ENCODE measurements around the gene POLR3E. TPM values are rescaled to one million over a fixed set of nuclear protein-coding genes. Genes with fewer than 3 reads are reported as not detected.
"Not testable (repeated sequence)": the region's sequence is repeated elsewhere in the genome, so short reads cannot be mapped to it uniquely, and the experiment has no call there.

Gene POLR3E
- total RNA-seq, 1 experiment from 2014 or later = 62.8 TPM

DNA sequence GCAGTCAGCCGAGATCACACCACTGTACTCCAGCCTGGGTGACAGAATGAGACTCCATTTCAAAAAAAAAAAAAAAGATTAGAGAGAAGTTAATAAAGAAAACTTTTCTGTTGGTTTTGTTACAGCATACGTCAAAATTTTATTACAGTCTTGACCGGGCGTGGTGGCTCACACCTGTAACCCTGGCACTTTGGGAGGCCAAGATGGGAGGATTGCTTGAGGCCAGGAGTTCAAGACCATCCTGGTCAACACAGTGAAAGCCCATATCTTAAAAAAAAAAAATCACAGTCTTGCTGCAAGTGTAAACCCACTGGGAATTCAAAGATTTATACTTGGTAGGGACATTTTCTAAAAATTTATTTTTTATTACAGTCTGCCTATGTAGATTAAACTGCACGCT, 6.2 kb upstream of the POLR3E start:
- no peak for DNase-seq (ENCODE audit: extremely low read depth, low read depth)

DNA sequence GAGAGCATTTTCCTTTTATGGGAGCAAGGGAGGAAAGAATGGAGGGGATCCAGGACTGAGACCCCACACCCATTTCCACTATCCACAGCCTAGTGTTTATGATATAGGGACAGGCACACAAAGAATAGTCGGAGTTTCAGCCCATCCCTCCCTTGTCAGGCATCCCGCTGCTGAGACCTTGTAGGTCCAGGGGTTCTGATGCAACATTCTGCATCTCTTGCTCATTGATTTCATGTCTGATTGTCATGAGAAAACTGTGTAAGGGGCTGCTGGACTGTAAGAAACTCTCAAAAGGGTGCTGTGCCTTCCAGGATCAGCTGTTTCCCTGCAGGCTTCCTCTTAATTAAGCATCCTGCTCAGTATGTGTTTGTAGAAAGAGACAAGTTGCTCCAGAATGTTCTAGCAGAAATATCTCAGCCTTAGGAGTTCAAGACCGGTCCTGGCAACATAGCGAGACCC, 5.3 kb upstream of the POLR3E start:
- no peak for DNase-seq (ENCODE audit: extremely low read depth, low read depth)

DNA sequence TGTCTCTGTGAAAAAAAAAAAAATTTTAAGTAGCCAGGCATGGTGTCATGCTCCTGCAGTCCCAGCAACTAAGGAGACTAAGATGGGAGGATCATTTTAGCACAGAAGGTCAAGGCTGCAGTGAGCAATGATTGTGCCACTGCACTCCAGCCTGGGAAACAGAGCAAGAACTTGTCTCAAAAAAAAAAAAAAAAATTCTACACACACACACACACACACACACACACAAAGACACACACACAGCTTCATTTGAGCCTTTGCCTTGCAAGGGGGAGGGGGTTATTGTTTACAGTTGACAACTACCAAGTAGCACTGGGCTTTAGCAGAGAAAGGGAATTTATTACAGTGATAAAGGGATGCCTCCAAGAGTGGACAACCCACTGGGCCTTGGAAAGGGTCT, 4.9 kb upstream of the POLR3E start:
- DNase-seq (ENCODE audit: extremely low read depth, low read depth) = no peak

- no peak for DNase-seq (ENCODE audit: extremely low read depth, low read depth)
These were observed 3.8 kb upstream of the POLR3E start for GRCh38 chr16:22293137-22294106.

- DNase-seq (ENCODE audit: extremely low read depth, low read depth) = no peak
These were observed 740 bp upstream of the POLR3E start for GRCh38 chr16:22296225-22297113.

DNA sequence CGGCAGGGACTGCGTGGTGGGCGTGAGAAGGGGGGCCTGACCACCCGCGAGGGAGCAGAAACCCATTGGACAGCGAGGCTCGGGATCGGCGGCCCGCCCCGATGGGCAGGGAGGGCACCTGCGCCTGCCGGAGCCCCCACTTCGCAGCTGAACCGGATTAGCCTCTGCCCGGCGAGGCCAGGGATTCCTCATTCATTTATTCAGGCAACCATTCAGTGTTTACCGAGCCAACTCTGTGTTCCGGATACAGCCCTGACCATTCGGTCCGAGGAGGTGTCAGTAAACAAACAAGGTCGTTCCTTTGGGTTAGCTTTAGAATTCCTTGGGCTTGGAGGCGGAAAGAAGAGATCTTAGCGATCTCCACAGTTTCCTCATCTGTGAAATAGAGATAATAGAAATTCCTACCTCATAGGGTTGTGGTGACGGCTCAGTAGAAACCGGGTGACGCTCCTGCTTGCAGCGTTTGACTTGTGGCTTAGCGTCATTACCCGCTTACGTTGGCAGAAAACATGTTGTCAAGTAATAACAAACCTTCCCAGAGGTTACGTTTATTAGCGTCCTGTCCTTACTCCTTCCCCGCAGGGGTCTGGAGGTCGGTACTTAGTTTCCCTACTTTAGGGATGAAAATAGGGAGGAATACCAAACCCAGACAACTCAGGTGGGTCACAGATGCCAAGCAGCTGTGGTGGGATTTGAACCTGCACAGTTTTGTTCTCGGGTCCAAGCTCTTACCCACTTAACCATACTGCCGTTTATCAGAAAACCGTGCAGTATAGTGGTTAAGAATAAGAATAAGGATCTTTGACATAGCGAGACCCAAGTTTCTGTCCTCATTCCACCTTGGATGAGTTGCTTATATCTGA, 893 bp downstream of the POLR3E start:
- DNase-seq (ENCODE audit: extremely low read depth, low read depth) = peak; percentile 93

DNA sequence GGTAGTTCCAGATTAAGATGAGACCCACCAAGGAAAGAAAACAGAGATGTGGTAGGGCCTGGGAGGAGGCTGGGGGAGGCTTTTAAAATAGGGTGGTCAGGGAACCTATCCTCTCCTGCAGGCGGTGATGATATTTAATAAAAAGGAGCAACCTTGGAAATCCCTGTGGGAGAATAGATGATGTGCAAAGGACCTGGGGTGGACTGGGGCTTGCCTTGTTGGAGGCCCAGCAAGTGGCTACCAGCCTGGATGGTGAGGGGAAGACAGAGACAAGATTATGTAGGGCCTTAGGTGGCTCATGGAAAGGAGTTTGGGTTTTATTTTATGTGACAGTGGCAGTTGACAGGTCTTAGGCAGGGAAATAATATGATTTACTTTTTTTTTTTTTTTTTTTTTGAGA, 1.8 kb downstream of the POLR3E start:
- DNase-seq (ENCODE audit: extremely low read depth, low read depth) = no peak

DNA sequence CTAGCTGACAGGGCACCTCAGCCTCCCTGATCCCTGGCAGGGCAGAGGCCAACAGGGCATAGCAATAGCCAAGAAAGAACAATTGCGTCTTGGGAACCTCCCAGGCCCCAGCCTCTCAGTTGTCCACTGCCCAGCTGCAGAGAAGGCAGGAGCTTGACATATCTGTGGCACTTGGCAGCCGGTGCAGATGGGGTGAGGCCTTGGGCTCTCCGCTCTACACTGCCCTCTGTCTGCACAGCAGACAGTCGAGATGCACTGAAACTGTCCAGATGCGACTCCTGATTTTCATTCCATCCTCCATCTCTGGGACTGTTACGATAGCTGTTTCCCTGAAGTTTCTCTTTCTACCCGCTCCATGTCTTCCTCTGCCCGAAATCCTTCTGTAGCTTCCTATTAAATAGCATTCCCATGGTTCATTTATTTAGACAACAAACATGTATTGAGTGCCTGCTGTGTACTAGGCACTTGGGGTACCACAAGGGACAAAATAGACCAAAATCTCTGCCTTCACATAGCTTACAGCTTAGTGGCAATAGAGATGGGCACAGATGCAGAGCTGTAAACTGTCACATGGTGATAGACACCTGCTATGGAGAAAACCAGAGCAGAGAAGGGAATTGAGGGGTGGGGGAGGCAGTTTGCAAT, 3.3 kb downstream of the POLR3E start:
- DNase-seq (ENCODE audit: extremely low read depth, low read depth) = peak; percentile 60

DNA sequence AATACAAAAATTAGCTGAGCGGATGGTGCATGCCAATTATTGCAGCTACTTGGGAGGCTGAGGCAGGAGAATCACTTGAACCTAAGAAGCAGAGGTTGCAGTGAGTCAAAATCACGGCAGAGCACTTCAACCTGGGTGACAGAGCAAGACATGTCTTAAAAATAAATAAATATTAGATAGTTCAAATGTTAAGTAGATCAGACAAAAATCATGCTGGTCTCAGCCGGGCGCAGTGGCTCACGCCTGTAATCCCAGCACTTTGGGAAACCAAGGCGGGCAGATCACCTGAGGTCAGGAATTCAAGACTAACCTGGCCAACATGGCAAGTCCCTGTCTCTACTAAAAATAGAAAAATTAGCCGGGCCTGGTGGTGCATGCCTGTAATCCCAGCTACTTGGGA, 4.2 kb downstream of the POLR3E start:
- DNase-seq (ENCODE audit: extremely low read depth, low read depth) = not testable (repeated sequence)

DNA sequence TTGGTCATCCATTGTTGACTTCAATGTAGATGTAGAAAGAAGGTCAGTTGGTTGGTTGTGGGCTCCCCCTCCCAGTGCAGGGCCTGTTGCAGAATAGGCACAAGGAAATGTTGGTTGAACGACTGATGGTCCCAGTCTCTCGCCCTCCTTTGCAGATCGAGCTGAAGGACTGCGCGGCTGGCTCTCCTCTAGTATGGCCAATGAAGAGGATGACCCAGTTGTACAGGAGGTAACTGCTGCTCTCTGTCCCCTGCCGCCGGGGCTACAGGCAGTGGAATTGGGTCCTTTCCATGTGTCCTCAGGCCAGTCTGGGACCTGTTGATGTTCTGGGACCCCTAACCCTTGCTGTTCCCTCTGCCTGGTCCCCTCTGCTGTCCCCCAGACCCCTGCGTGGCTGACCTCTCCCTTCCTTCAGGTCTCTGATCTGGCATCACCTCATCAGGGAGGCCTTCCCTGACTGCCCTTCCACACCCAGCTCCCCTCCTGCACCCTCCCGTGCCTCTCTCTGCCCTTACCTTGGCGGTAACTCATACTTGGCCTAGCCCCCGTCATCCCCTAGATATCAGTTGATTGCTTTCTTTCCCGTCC, 5.7 kb downstream of the POLR3E start:
- no peak for DNase-seq (ENCODE audit: extremely low read depth, low read depth)

GRCh38 chr16:22304411-22304810, 7.2 kb downstream of the POLR3E start:
- DNase-seq (ENCODE audit: extremely low read depth, low read depth) = no peak

DNA sequence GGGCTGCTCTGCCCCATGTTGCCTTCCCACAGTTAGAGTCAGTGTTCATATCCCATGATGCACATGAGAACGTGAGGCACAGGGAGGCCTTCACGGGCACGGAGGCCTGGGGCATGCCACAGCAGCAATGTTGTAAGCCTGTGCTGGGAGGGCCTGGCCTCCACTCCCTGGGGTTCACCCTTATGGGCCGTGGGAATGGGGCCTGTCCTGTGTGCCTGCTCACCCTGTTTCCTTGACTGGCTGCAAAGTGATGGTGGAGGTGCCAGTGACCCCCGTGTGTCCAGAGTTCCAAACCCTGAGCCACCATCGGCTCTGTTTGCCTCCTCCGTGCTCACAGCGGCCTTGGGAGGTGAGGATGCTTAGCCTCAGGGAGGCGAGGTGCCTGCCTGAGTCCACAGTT, 9.6 kb downstream of the POLR3E start:
- DNase-seq (ENCODE audit: extremely low read depth, low read depth) = no peak

DNA sequence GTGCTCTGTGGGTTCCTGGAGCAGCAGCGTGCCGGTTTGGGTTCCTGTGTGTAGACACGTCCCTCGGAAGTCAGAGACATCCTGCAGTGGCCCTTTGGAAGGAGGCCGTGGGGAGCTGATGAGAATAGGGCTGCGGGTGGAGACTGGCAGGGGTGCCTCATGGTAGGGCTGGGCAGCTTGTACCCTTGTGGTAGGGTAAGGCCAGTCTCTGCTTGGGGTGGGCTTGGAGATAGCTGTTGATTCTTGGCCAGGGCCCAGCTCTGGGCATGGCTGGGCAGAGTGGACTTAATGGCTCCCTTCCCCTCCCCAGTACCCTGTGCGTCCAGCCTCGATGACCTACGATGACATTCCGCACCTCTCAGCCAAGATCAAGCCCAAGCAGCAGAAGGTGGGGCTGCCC, 10.6 kb downstream of the POLR3E start:
- no peak for DNase-seq (ENCODE audit: extremely low read depth, low read depth)

DNA sequence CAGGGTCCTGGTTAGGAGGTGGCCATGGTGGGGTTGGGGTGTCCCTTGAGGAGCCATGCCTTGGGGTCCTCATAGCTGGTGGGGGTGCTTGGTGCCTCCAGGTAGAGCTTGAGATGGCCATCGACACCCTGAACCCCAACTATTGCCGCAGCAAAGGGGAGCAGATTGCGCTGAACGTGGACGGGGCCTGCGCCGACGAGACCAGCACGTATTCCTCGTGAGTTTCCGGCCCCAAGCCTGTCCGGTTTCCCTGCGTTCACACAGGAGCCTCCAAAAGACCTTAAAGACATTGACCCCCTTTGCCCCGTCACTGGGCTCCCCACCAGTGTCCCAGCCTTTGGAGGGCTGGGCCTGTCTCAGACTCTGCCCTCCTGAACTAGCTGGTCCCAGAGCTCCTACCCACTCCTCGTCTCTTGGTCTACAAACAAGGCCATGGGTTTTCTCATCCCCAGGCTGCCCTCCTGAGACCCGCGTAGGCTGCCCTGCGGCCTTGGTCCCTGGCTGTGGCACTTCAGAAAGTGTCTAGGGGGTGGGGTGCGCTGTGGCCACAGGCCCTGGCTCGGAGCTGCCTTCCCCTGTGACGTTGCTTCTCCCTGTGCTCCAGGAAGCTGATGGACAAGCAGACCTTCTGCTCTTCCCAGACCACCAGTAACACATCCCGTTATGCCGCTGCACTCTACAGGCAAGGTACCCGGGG, 11.8 kb downstream of the POLR3E start:
- DNase-seq (ENCODE audit: extremely low read depth, low read depth) = no peak

DNA sequence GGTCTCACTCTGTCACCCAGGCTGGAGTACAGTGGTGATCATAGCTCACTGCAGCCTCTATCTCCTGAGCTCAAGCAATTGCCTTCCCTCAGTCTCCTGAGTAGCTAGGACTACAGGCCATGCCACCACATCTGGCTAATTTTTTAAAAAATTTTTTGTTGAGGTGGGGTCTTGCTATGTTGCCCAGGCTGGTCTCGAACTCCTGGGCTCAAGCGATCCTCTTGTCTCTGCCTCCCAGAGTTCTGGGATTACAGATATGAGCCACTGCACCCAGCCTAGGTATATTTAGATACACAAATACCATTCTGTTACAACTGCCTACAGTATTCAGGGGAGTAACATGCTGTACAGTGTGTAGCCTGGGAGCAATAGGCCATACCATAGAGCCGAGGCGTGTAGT, 14.3 kb downstream of the POLR3E start:
- DNase-seq (ENCODE audit: extremely low read depth, low read depth) = no peak

DNA sequence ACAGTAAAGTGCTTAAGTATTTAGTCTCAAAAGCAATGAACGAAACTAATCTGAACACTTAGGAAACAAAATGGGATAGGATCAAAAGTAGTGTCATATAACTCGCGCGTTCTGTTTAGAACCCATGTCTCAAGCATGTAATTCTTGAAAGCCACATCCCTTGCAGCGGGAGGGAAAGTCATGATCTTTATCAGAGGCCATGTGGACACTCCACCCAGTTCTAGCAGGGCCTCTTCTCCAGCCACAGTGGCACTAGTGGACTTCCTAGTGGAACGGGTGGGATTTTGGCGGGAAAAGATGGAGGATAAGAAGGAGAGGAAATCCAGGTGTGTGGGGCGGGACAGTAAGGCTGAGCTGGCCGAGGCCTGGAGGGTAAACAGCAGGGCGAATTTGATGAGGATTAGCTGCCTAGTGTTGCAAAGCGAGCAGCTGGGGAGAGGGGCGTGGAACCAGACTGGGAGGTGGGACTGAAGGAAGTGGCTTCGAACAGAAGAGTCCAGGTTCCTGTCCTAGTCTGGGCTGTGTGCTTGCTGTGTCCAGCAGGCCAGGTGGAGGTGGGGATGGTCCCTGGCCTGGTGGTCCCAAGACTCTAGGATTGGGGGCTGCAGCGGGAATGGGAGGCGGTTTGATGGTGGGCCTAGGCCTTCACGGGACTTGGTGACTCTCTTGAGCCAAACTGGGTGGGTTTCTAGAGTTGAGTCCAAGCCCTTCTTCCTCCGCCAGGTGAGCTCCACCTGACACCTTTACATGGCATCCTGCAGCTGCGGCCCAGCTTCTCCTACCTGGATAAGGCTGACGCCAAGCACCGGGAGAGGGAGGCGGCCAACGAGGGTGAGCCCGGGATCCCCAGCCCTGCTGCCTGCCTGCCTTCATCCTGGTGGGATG, 15.9 kb downstream of the POLR3E start:
- DNase-seq (ENCODE audit: extremely low read depth, low read depth) = no peak

DNA sequence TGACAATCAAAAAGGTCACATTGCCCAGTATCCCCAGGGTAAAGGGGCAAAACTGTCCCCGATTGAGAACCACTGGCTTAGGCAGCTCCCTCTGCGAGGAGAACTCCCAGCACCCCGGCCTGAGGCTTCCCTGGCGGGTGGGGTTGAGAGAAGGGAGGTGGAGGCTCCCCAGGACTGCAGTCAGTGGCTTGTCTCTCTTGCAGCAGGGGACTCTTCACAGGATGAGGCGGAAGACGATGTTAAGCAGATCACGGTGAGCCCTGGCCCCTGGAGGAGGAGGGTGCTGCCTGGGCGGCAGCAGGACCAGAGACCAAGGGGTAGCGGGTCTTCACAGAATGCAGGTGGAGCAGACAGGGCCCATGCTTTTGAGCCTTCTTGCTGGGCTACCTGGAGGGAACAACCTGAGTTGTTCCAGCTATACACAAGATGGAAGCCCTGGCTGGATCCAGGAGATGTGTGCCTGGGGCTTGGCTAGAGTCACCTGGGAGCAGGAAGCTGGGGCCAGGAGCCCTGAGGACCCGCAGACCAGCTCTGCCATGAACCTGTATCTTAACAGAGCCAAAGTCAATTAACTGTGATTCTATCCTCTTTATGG, 16.8 kb downstream of the POLR3E start:
- DNase-seq (ENCODE audit: extremely low read depth, low read depth) = no peak

Measured in NCI-H460 (cell line).